Endothelial cell of umbilical vein (primary cell): Measurements from ENCODE around the gene C11orf65. TPM values are rescaled to one million over a fixed set of nuclear protein-coding genes. Genes with fewer than 3 reads are reported as not detected.

ENCODE experiments used
- BruUV-seq: library from RNA; stranded (reverse); fragments of 400-500 nt; replicated peaks from 2 replicates; lab custom pipeline; 2021; lab: Mats Ljungman, UMichigan
- CTCF ChIA-PET: fragments of 300-600, 350-600 bp; sonication (Branson Sonifier 250); formaldehyde crosslinking; loops from one replicate; lab custom pipeline; 2021; ENCODE audit warnings: antibody characterized with exemption, inconsistent platforms; lab: Charles Lee
- POLR2A ChIA-PET: fragments of 300-600, 350-600 bp; sonication (Branson Sonifier 250); formaldehyde crosslinking; loops from one replicate; lab custom pipeline; 2021; ENCODE audit warnings: antibody characterized with exemption, inconsistent platforms; lab: Charles Lee
- DNase-seq: peaks from one replicate; pipeline ENCODE4 v3.0.0-alpha.2; 2011; ENCODE audit warnings: low read depth, low spot score
- FAIRE-seq: peaks from 2 replicates; lab custom pipeline; 2011; peaks lifted over from hg19 to GRCh38; lab: Jason Lieb, UNC
- H2AFZ ChIP-seq: 2 replicates; pipeline ENCODE4 v1.6.0; 2012; ENCODE audit warnings: low read depth, low read length, control low read depth, inconsistent platforms
- H3K27ac ChIP-seq: 2 replicates; pipeline ENCODE4 v1.5.1; 2011; ENCODE audit warnings: low read depth, mild to moderate bottlenecking, control low read depth, low read length, moderate library complexity; ENCODE audit not compliant: insufficient read depth
- H3K27me3 ChIP-seq, 2 experiments: 2 replicates each; pipeline versions ENCODE4 v1.6.0 to v1.6.1; 2011; ENCODE audit warnings: low read length in 2 of 2, mixed read lengths in 1 of 2; ENCODE audit not compliant: control insufficient read depth in 2 of 2, insufficient read depth in 2 of 2
- H3K36me3 ChIP-seq, 2 experiments: 2 replicates in 1 of 2; 3 replicates in 1 of 2; pipeline ENCODE4 v1.5.1; 2011; ENCODE audit warnings: low read length in 2 of 2, mild to moderate bottlenecking in 1 of 2, moderate library complexity in 1 of 2; ENCODE audit not compliant: control insufficient read depth in 2 of 2, insufficient read depth in 2 of 2; ENCODE audit errors: extremely low read depth in 1 of 2
- H3K4me1 ChIP-seq: 3 replicates; pipeline ENCODE4 v1.5.1; 2011; ENCODE audit warnings: mild to moderate bottlenecking, low read length; ENCODE audit not compliant: control insufficient read depth, insufficient read depth; ENCODE audit errors: extremely low read depth
- H3K4me2 ChIP-seq: 2 replicates; pipeline ENCODE4 v1.6.1; 2011; ENCODE audit warnings: low read length, control low read depth, mixed read lengths; ENCODE audit not compliant: insufficient read depth
- H3K4me3 ChIP-seq, 3 experiments: fragments of 200-600 bp in 1 of 3; sonication (generic), shearing (Covaris generic) in 1 of 3; replicated peaks in 1 of 3; 2 replicates each; pipeline ENCODE4 v1.5.1; 2011 to 2016; ENCODE audit warnings: control low read depth in 3 of 3, low read length in 3 of 3, mild to moderate bottlenecking in 2 of 3, inconsistent platforms in 1 of 3, low read depth in 1 of 3, moderate library complexity in 1 of 3; ENCODE audit not compliant: insufficient read depth in 1 of 3
- H3K79me2 ChIP-seq: 2 replicates; pipeline ENCODE4 v1.6.0; 2012; ENCODE audit warnings: low read length, inconsistent platforms; ENCODE audit not compliant: control insufficient read depth, insufficient read depth
- H3K9ac ChIP-seq: replicated peaks from 2 replicates; pipeline ENCODE3; 2011; ENCODE audit warnings: low read length, control low read depth; ENCODE audit not compliant: insufficient read depth; ENCODE audit errors: extremely low read depth
- H3K9me1 ChIP-seq: replicated peaks from 3 replicates; pipeline ENCODE4 v1.6.0; 2011; ENCODE audit warnings: mild to moderate bottlenecking, low read length; ENCODE audit not compliant: control insufficient read depth, insufficient read depth; ENCODE audit errors: extremely low read depth
- H3K9me3 ChIP-seq: replicated peaks from 2 replicates; pipeline ENCODE4 v1.5.1; 2012; ENCODE audit warnings: low read length, inconsistent platforms; ENCODE audit not compliant: control insufficient read depth, insufficient read depth
- H4K20me1 ChIP-seq: replicated peaks from 2 replicates; pipeline ENCODE3; 2011; ENCODE audit warnings: mild to moderate bottlenecking, low read length; ENCODE audit not compliant: control insufficient read depth, insufficient read depth; ENCODE audit errors: extremely low read depth
- CTCF ChIP-seq, 2 donors: IDR thresholded peaks; 1 replicate in 1 of 2; 2 replicates in 1 of 2; pipeline ENCODE4 v1.5.1; 2011; ENCODE audit warnings: low read length in 2 of 2, mild to moderate bottlenecking in 2 of 2, moderate library complexity in 2 of 2, control low read depth in 1 of 2, inconsistent platforms in 1 of 2, low read depth in 1 of 2; ENCODE audit not compliant: insufficient read depth in 1 of 2; ENCODE audit errors: extremely low read depth in 1 of 2
- EZH2 ChIP-seq: IDR thresholded peaks from 2 replicates; pipeline ENCODE4 v1.6.1; 2012; ENCODE audit warnings: borderline replicate concordance, low read depth, mild to moderate bottlenecking, moderate library complexity, low read length, inconsistent platforms; ENCODE audit not compliant: severe bottlenecking
- FOS ChIP-seq: IDR thresholded peaks from 2 replicates; pipeline ENCODE4 v1.6.1; 2011; ENCODE audit warnings: mild to moderate bottlenecking, low read length, moderate library complexity, borderline replicate concordance; ENCODE audit not compliant: insufficient read depth
- GATA2 ChIP-seq: IDR thresholded peaks from 2 replicates; pipeline ENCODE4 v1.7.0; 2011; ENCODE audit warnings: low read depth, mild to moderate bottlenecking, moderate library complexity, mixed read lengths, low read length; ENCODE audit not compliant: insufficient read length, insufficient read depth
- JUN ChIP-seq: IDR thresholded peaks from 2 replicates; pipeline ENCODE4 v1.6.1; 2011; ENCODE audit warnings: borderline replicate concordance, low read depth; ENCODE audit not compliant: insufficient read length, insufficient read depth
- MAX ChIP-seq: IDR thresholded peaks from 2 replicates; pipeline ENCODE4 v1.6.1; 2011; ENCODE audit not compliant: insufficient read depth, insufficient read length
- MYC ChIP-seq: IDR thresholded peaks from one replicate; pipeline ENCODE4 v1.6.1; 2011; ENCODE audit warnings: mild to moderate bottlenecking, low read depth, low read length
- POLR2A ChIP-seq: IDR thresholded peaks from 2 replicates; pipeline ENCODE4 v1.6.1; 2012; ENCODE audit warnings: low read depth, mild to moderate bottlenecking, control low read depth, low read length
- POLR2AphosphoS5 ChIP-seq: IDR thresholded peaks from 2 replicates; pipeline ENCODE4 v1.6.1; 2012; ENCODE audit warnings: low read depth, mild to moderate bottlenecking, control low read depth, low read length, moderate library complexity; ENCODE audit not compliant: insufficient read depth
- dilution Hi-C: fragments of 300-500 bp; cut with MboI; formaldehyde crosslinking; loops from one replicate; pipeline ENCODE4 v1.15.0; 2019; ENCODE audit warnings: low sequenced_read_pairs; ENCODE audit not compliant: extremely low pct_ligation_motif_present
- intact Hi-C: fragments of 100-400 bp; cut with micrococcal nuclease; formaldehyde crosslinking; loops from one replicate; pipeline ENCODE4 v1.10.0; 2022
- polyA plus RNA-seq, 4 experiments: library from polyadenylated mRNA; depleted of rRNA in 3 of 4; stranded (reverse) in 3 of 4; unstranded in 1 of 4; fragments of >200 nt; gene quantifications; 2 replicates each; pipeline versions ENCODE4 v1.2.1 to v1.2.3, GENCODE V29; 2011 to 2012; ENCODE audit warnings: missing spikeins in 1 of 4
- total RNA-seq: library from RNA; stranded (reverse); gene quantifications from 2 replicates; pipeline ENCODE4 v1.2.3, GENCODE V29; 2021

The C11orf65 gene
- total and polyA plus RNA-seq, 2 donors (not counting 3 experiments of a cell fraction or from before 2014, with no cell fraction given): not detected

- Histone ChIP-seq H3K9me3 (no peaks in the 10 kb centered on the region), H2AFZ (no peak overlapping the region), H3K27me3 (no peaks in the 10 kb centered on the region), H3K27ac (no peak overlapping the region), H3K79me2 (peaks cover 6% of the 10 kb centered on the region), H3K4me2 (no peak overlapping the region), H3K9me1 (no peaks in the 10 kb centered on the region), H3K36me3 (no peaks in the 10 kb centered on the region), H3K9ac (no peak overlapping the region), H3K4me3 (no peak overlapping the region), H3K4me1 (peaks cover 10% of the 10 kb centered on the region), H4K20me1 (no peaks in the 10 kb centered on the region)
- CTCF ChIA-PET: no interaction called here
- DNase-seq (no peak), FAIRE-seq (no peak)
- TF ChIP-seq POLR2A: no peak
- TF ChIP-seq JUN: no peak
- TF ChIP-seq GATA2: no peak
- TF ChIP-seq MYC: no peak
- TF ChIP-seq POLR2AphosphoS5: no peak
- TF ChIP-seq EZH2: no peak
- TF ChIP-seq CTCF (IDR thresholded peaks at IDR 0.05; ENCODE audit: extremely low read depth in 1 of 2, insufficient read depth in 1 of 2, low read depth in 1 of 2, low read length in 2 of 2): no peak
- TF ChIP-seq FOS: no peak
- no peak for TF ChIP-seq MAX
- POLR2A ChIA-PET: no interaction called here
- intact Hi-C loops (no loop called here), dilution Hi-C loops (no loop called here)
- no TSS peak for BruUV-seq
These were observed 33.4 kb upstream of the C11orf65 start for GRCh38 chr11:108500721-108501120.
